ENCODE results near the gene BICC1.

DNA sequence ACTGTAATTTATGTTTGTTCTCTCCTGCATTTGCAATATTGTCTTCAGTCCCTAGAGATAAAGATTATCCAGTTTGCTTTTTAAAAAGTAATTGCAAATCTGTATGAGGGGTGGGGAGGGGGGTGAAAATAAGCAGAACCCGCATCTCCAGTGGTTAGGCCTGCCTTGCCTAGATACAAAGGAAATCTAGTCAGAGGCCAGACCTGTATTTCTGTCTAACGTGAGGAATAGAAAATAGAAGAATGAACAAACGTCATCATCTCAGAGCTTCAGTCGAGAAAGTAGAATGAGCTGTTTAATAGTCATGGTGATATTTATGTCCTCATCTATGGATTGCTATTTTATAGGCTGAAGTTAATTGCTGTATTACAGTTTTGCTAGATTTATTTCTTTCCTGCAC, 284.2 kb downstream of the BICC1 start:
- TF ChIP-seq, protein P1, sequence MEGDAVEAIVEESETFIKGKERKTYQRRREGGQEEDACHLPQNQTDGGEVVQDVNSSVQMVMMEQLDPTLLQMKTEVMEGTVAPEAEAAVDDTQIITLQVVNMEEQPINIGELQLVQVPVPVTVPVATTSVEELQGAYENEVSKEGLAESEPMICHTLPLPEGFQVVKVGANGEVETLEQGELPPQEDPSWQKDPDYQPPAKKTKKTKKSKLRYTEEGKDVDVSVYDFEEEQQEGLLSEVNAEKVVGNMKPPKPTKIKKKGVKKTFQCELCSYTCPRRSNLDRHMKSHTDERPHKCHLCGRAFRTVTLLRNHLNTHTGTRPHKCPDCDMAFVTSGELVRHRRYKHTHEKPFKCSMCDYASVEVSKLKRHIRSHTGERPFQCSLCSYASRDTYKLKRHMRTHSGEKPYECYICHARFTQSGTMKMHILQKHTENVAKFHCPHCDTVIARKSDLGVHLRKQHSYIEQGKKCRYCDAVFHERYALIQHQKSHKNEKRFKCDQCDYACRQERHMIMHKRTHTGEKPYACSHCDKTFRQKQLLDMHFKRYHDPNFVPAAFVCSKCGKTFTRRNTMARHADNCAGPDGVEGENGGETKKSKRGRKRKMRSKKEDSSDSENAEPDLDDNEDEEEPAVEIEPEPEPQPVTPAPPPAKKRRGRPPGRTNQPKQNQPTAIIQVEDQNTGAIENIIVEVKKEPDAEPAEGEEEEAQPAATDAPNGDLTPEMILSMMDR (IDR thresholded peaks at IDR 0.05; ENCODE audit: extremely low read depth in 1 of 2, insufficient read depth in 1 of 2, low read depth in 1 of 2, low read length in 2 of 2), result no peak
- TF ChIP-seq EZH2 (IDR thresholded peaks at IDR 0.05; ENCODE audit: borderline replicate concordance, low read depth, low read length, severe bottlenecking), result no peak
- TF ChIP-seq POLR2A (IDR thresholded peaks at IDR 0.05; ENCODE audit: low read depth, low read length), result no peak
- no peak for TF ChIP-seq POLR2AphosphoS5 (IDR thresholded peaks at IDR 0.05; ENCODE audit: insufficient read depth, low read depth, low read length)
- TF ChIP-seq, protein P2, sequence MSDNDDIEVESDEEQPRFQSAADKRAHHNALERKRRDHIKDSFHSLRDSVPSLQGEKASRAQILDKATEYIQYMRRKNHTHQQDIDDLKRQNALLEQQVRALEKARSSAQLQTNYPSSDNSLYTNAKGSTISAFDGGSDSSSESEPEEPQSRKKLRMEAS (IDR thresholded peaks at IDR 0.05; ENCODE audit: insufficient read depth, insufficient read length), result no peak
- TF ChIP-seq JUN (IDR thresholded peaks at IDR 0.05; ENCODE audit: borderline replicate concordance, insufficient read depth, insufficient read length, low read depth), result no peak
- no peak for TF ChIP-seq FOS (IDR thresholded peaks at IDR 0.05; ENCODE audit: borderline replicate concordance, insufficient read depth, low read length)
- no peak for TF ChIP-seq GATA2 (IDR thresholded peaks at IDR 0.05; ENCODE audit: insufficient read depth, insufficient read length, low read depth, low read length)
- no peak for TF ChIP-seq MYC (IDR thresholded peaks at IDR 0.05; ENCODE audit: low read depth, low read length)
